ENCODE measurements around the gene ZNF343. TPM values are rescaled to one million over a fixed set of nuclear protein-coding genes. Genes with fewer than 3 reads are reported as not detected.

ZNF343 gene
- total and polyA plus RNA-seq, 2 experiments from 2014 or later: 2.4 to 6.4 TPM

GRCh38 chr20:2541940-2542339, 33.2 kb upstream of the ZNF343 start:
- Histone ChIP-seq H3K27me3 (ENCODE audit: insufficient read depth) (peaks cover 13% of the 10 kb centered on the region), H2AFZ (no peak overlapping the region), H3K9me2 (ENCODE audit: insufficient read depth) (peaks cover 10% of the 10 kb centered on the region; the same call in 1 of the 2 replicates), H3K4me1 (ENCODE audit: insufficient read depth) (no peaks in the 10 kb centered on the region), H3K4me3 (no peak overlapping the region), H3K79me2 (replicated peaks; ENCODE audit: insufficient read depth) (no peaks in the 10 kb centered on the region), H3F3A (replicated peaks; ENCODE audit: low read depth) (no peaks in the 10 kb centered on the region), H3K36me3 (ENCODE audit: insufficient read depth) (no peaks in the 10 kb centered on the region), H3K4me2 (no peak overlapping the region), H4K20me1 (replicated peaks; ENCODE audit: insufficient read depth) (no peaks in the 10 kb centered on the region; the same call in 1 of the 2 replicates), H3K27ac (ENCODE audit: low read depth) (no peak overlapping the region)
- Mint-ChIP-seq H3K36me3 (ENCODE audit: low read depth) (no peaks in the 10 kb centered on the region), H3K27me3 (ENCODE audit: insufficient read depth, low read depth, poor library complexity) (peaks cover 8% of the 10 kb centered on the region), H3K27ac (no peak overlapping the region), H3K4me3 (no peak overlapping the region), H3K4me1 (no peaks in the 10 kb centered on the region; the same call in 2 of the 3 replicates), H3K9me3 (no peaks in the 10 kb centered on the region)
- ATAC-seq (no peak), DNase-seq (ENCODE audit: low spot score) (no peak)
- TF ChIP-seq ZNF462 (CRISPR knock-in tag; IDR thresholded peaks at IDR 0.05) (no peak), ZNF331 (CRISPR knock-in tag; IDR thresholded peaks at IDR 0.05; ENCODE audit: low read depth) (no peak), NANOG (IDR thresholded peaks at IDR 0.05; ENCODE audit: borderline replicate concordance) (no peak), REST (IDR thresholded peaks at IDR 0.05; ENCODE audit: unreplicated experiment) (no peak), POLR2AphosphoS5 (IDR thresholded peaks at IDR 0.05; ENCODE audit: low read depth) (no peak), EZH2phosphoT487 (IDR thresholded peaks at IDR 0.05; ENCODE audit: unreplicated experiment) (no peak), ETS1 (IDR thresholded peaks at IDR 0.05) (no peak), EZH2 (IDR thresholded peaks at IDR 0.05; ENCODE audit: low read depth, unreplicated experiment) (no peak), JUNB (IDR thresholded peaks at IDR 0.05; ENCODE audit: unreplicated experiment) (no peak), CTCF (conservative IDR thresholded peaks at IDR 0.05; ENCODE audit: low read depth in 2 of 2) (no peak)
